ENCODE measurements around the gene CELA2B. TPM values are rescaled to one million over a fixed set of nuclear protein-coding genes. Genes with fewer than 3 reads are reported as not detected.

Gene CELA2B
- total and polyA plus RNA-seq, 9 of the 15 experiments (the other 6 are each of a cell fraction or from before 2014, with no cell fraction given), result 0.25 to 2.1 (median 0.38) TPM; not detected in 5

DNA sequence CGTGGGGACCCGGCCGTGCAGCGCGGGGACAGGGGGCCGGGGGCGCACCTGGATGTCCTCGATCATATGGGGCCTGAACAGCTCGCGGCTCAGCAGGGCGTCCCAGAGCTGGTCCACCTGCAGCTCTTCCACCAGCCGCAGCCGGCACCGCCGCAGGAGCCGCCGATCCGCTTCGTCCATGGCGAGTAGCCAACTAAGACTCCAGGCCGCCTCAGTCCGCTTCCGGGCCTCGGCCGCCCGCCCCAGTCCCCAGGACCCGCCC, 48.0 kb downstream of the CELA2B start, which contains the start of gene CASP9 (continued):
- TF ChIP-seq REST (IDR thresholded peaks at IDR 0.05; ENCODE audit: borderline replicate concordance) (peak; percentile 64), REST (CRISPR knock-in tag; IDR thresholded peaks at IDR 0.05; ENCODE audit: low read depth) (no peak), XRCC5 (IDR thresholded peaks at IDR 0.05; ENCODE audit: low read depth, low read length) (no peak), TCF15 (CRISPR knock-in tag; IDR thresholded peaks at IDR 0.05) (no peak), THAP12 (CRISPR knock-in tag; IDR thresholded peaks at IDR 0.05) (0 out of 2 replicates have a peak, but pooled peaks have one; percentile 41), POLR2A (conservative IDR thresholded peaks at IDR 0.05) (peak; percentile 79), TSC22D4 (tag; IDR thresholded peaks at IDR 0.05) (no peak), ELF1 (tag; IDR thresholded peaks at IDR 0.05) (peak; percentile 86), SMAD1 (IDR thresholded peaks at IDR 0.05; ENCODE audit: low read depth, low read length, partially characterized antibody) (peak; percentile 35), POLR2H (tag; IDR thresholded peaks at IDR 0.05; ENCODE audit: low read depth) (peak; percentile 75)
- TF ChIP-seq, protein P1, sequence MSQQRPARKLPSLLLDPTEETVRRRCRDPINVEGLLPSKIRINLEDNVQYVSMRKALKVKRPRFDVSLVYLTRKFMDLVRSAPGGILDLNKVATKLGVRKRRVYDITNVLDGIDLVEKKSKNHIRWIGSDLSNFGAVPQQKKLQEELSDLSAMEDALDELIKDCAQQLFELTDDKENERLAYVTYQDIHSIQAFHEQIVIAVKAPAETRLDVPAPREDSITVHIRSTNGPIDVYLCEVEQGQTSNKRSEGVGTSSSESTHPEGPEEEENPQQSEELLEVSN (IDR thresholded peaks at IDR 0.05; ENCODE audit: borderline replicate concordance in 1 of 2, extremely low read depth in 1 of 2, insufficient read depth in 1 of 2, insufficient read length in 1 of 2, low read depth in 1 of 2, low read length in 1 of 2, poor library complexity in 1 of 2, severe bottlenecking in 1 of 2), result peak in 1 of 2 experiments; percentile 40
- TF ChIP-seq, protein P2, sequence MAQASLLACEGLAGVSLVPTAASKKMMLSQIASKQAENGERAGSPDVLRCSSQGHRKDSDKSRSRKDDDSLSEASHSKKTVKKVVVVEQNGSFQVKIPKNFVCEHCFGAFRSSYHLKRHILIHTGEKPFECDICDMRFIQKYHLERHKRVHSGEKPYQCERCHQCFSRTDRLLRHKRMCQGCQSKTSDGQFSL (CRISPR knock-in tag; IDR thresholded peaks at IDR 0.05), result no peak
- TF ChIP-seq, protein P2 (tag; IDR thresholded peaks at IDR 0.05), result no peak
